CD1c-positive myeloid dendritic cell (primary cell): ENCODE measurements around the gene FOXP3.

Source experiments
- DNase-seq: peaks from one replicate; pipeline ENCODE4 v3.0.0-alpha.2; 2016; ENCODE audit errors: extremely low spot score

The FOXP3 gene

DNA sequence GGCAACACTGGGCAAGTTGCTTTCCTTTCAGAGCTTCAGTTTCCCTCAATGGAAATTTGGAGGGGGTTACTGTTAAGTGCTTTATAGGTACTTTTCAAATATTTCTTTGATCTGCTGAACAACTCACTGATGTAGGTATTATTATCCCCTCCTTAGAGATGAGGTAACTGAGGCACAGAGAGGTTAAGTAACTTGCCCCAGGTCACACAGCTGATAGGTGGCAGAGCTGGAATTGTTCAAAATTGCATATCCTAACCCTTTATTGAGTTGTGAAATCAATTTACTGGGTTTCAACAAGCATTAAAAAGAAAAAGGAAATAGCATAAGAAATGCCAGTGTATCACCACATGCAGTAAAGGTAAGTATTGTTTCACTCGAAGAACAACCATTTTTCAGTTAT is 11.7 kb upstream of the FOXP3 start:
- DNase-seq = no peak

DNA sequence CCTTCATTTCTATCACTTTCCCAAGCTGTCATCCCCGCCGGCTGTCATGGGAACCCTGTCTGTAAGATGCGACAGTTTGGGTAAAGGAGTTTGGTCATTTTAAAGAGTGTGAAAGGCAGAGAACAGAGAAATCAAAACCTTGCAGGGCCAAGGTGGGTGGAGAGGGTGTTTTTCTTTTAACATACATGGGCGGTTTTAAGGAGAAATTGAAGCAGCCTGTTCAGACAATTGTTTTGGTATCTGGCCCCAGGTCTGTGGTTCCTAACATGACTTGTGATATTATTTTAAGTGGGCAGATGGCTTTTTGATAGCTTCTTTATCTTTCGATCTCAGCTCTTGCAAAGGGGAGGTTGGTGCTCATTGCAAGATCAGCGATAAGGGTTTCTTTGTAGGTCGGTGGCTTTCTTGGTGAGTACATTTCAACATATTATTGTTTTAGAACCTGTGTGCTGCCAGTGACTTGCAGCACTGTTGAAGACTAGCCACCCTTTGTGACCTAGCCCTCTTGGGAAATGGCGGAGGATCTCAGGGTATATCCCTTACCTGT is 8.7 kb upstream of the FOXP3 start:
- peak; percentile 18 for DNase-seq

DNA sequence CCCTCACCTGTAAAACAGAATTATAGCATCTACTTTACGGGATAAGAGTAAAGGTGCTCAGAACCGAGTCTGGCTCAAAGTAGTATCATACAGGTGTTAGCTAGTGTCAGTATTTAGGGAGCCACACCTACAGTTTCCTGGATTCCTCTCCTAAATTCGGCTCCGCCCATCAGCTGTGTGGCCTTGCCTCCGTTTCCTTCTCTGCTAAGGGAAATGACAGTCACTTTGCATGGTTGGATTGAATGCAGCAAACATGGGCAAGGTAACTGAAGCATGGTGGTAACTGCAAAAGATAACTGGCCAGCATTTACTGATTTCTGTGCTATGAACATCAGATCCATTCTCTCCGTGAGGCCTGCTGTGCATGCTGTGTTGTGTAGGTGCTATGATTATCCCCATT is 7.9 kb upstream of the FOXP3 start:
- DNase-seq = no peak

DNA sequence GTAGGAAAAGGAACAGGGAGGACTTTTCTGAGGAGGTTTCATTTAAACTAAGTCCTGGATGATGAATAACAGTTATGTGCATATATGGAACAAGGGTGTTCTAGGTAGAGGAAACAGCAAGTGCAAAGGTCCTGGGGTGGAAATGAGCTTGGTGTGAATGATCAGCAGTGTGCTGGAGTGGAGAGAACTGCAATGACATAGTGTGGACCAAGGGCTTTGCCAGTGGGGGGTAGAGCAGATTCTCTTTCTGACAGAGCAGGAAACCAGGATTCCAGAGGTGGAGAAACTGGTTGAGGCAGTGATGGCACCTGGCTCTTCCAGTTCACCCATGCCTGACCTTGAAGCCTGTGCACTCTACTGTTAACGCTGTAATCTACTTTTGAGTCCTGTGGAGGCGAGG is 6.8 kb upstream of the FOXP3 start:
- no peak for DNase-seq

DNA sequence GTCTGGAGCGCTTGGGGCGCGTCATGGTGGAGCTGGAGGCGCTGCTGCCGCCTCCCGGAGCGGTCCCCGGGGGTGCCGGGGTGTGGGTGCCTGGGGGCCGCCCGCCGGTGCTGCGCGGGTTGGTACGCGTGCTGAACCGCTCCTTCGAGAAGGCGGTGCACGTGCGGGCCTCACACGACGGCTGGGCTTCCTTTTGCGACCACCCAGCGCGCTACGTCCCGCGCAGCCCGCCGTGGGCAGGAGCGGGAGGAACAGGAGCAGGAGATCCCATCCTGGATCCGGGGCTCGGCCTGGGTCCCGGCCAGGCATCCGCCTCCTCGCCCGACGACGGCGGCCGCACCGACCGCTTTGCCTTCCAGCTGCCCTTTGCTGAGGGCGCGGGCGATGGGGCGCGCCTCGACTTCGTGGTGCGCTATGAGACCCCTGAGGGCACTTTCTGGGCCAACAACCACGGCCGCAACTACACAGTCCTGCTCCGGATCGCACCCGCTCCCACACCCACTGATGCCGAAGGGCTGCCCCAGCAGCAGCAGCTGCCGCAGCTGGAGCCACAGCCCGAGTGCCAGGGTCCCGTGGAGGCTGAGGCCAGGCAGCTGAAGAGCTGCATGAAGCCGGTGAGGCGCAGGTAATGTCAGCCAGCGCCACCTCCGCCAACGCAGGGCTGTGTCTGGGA is 5.9 kb upstream of the FOXP3 start:
- DNase-seq = no peak

DNA sequence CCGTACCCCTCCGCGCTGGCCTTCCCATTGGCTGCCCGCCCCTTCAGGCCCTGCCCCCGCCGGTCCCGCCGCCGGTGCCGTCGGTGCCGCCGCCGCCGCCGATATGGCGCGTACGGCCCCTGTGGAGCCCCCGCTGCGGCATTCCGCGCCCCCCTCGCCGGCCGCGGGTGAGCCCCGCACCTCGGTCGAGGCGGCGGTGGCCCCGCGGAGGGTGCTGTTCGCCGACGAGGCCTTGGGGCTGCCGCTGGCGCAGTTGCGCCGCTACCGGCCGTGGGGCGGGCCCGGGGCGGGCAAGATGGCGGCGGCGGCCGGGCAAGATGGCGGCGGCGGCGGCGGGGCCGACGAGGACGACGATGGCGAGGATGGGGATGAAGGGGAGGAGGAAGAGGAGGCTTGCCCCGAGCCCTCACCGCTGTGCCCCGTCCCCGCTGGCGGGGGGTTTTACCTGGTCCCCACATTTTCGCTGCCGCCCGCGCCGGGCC is 5.3 kb upstream of the FOXP3 start, which contains the start of gene PPP1R3F:
Gene PPP1R3F (plus strand): TSS at position 27 of the 482 bp plus-strand sequence. CDS start 77 bp downstream, at position 104.
- no peak for DNase-seq

DNA sequence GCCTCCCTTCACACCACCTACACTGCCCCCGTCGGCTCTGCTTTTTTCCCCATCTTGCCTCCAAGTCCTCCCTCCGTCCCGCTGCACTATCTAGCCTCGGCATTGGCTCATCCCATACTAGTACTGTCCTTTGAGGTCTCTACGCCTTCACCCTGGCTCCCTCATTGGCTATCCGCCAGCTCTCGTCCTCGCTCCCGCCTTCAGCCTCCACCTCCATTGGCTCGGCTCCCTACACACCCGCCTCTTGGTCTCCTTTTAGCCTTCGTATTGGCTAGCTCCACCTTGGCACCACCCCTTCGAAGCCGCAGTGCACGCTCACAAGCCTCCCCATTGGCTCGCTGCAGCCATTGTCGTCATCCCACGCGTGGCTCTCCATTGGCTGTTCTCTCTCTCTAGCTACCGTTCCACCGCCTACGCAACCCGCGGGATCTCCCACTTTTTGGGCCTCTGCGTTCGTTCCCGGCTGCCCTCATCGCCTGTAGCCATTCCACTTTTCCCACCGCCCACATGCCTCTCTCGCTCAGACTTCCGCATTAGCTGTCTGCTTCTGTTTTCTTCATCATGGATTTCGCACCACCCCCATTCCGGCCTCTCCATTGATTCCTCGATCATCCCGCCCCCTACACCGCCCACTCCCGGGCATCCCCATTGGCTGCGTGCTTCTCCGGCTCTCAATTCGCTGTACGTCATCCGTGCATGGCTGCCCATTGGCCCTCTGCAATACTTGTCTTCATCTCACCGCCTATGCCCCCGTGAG is 4.7 kb upstream of the FOXP3 start:
- DNase-seq = peak; percentile 95

DNA sequence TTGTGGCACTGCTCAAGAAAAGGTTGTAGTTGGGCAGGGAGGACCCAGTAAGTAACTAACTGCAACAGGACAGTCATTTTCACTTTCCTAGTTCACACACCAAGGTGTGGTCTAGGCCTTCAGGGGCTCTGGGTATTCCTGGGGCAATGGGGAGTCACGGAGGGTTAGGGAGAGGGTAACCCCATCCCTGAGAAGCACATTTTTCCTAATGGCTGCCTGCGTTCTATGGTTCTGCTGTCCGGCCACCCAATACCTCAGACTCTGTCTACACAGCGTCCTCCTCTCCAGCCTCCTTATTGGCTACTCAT is 4.1 kb upstream of the FOXP3 start:
- DNase-seq = no peak

DNA sequence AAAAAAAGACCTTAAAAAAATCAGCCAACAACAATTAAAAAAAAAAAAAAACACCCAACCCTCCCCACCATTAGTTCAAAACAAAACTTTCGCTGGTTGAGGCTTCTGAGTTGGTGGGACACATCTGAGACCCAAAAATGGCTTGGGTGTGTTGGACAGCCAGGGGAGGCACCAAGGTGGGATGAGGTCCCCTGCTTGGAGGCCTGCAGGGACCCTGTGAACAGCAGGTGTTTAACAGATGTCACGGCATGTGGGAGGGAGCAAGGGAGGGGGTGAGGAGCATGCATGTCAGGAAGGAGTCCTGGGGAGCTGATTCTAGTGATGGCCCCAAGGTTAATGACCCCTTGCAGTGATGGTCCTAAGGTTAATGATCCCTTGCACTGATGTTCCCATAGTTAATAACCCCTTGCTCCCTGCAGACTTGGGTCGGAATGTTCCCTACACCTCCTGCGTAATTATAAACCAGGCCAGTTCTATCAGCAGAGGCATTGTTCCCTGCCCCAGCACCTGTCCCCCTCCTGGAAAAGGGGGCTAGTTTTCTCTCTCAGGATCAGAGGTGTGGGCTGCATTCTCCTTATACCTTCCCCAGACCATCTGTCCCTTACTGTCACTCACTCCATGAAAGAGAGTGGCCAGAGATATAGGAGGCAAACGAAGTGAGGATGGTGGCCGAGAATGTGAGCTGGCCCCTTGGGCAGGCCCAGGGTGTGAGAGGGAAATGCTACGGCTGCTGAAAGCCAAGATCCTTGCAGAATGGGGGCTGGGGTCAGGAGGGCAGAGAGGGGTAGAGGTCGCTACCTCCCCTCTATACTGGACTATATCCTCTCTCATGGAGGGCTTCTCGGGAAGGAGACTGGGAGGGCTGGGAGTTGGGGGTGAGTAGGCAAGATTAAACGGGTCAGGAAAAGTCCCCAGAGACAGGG is 2.3 kb upstream of the FOXP3 start:
- no peak for DNase-seq

DNA sequence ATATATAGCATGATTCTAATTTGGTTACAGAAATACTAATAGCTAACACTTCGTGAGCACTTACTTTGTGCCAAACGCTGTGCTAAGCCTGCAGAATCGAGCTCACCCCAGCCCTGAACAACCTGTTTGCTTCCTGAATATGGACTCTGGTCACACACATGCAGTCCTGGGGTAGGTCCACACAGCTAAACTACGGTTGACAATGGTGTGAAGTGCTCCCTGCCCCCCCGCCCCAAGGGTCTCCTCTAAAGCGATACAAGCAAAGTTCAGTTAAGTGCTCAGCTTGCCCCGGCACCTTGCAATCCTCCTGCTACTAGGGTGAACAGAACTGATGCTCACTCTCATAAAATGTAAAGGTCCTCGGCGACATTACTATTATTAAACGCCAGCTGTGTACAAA is 879 bp downstream of the FOXP3 start:
- no peak for DNase-seq

DNA sequence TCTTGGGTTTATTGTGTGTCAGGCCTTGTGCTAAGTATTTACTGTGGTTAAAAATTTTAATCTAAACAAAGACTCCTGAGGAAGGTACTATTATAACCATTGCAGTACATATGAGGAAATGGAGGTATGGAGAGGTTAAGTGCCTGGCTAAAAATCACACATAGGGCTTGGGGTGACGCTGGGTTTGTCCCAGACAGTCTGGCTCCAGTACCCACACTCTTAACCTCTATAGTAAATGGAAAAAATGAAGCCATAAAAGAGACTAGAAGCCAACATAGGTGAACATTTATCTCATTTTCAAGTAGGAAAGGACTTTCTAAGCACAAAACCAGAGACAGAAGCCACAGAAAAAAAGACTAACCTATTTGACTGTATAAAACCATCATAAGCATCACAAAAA is 1.9 kb downstream of the FOXP3 start:
- DNase-seq = no peak

DNA sequence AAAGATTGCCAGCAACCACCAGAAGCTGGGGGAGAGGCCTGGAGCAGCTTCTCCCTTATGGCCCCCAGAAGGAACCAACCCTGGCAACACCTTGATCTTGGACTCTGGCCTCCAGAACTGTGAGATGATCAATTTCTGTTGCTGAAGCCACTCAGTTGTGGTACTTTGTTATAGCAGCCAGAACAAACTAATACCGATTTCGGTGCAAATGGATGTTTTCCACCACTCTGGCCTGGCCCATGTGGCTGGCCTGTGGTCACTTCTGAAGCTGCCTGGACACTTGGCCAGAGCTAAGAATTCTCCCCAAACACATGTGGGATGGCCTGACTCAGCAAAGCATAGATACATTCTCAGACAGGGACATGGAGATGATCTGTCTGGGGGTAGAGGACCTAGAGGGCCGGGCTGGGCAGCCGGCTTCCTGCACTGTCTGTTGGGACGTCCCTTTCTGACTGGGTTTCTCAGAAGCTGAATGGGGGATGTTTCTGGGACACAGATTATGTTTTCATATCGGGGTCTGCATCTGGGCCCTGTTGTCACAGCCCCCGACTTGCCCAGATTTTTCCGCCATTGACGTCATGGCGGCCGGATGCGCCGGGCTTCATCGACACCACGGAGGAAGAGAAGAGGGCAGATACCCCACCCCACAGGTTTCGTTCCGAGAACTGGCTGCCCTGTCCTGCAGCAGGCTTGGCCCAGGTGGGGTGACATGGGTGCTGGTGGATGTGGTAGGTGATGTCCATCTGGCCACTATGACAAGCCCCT is 4.1 kb downstream of the FOXP3 start:
- DNase-seq = no peak

DNA sequence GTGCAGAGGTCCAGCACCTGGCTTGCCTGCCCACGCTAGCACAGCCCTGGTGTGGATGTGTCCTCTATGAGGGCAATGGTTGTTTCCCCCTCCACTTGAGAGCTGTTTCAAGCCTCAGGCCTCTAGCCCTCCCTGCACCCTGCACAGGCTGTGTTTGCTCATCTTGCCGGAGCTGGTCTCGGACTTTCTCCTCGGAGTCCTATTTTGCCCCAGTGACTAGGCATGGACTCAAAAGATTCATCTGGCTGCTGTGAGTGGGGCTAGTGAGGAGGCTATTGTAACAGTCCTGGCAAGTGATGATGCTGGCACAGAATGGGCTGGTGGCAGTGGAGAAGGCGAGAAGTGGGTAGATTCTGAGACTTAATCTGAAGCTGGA is 5.8 kb downstream of the FOXP3 start:
- DNase-seq = no peak

DNA sequence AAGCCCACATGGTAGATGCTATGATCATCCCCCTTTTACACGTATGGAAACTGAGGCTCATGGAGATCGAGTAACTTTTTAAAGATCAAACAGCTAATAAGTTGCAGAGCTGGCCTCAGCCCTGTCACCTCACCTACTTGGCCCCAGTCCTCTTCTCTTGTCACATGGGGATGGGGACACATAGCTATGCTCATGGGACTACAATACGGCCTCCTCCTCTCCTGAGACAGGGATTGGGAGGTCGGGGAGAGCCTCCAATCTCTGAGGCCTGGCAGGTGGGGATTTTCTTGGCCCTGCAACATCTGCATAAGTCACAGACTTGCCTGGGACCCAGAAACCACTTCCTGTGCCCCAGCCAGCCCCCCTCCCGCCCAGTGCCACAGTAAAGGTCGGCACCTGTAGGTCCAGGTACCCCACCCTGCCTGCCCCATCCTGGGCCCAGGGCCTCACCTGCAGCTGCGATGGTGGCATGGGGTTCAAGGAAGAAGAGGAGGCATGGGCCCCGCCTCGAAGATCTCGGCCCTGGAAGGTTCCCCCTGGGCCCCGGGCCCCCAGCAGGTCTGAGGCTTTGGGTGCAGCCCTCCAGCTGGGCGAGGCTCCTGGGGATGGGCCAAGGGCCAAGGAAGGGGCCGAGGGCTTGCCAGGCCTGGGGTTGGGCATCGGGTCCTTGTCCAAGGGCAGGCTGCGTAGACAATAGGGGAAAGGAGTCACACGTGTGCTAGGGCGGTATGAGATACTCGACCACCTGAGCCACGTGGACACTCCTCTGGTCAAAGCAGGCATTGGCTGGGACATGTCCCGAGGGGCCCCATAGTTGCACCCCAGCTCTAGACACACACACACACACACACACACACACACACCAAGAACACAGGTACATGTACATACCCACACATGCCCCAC is 6.4 kb downstream of the FOXP3 start:
- no peak for DNase-seq

DNA sequence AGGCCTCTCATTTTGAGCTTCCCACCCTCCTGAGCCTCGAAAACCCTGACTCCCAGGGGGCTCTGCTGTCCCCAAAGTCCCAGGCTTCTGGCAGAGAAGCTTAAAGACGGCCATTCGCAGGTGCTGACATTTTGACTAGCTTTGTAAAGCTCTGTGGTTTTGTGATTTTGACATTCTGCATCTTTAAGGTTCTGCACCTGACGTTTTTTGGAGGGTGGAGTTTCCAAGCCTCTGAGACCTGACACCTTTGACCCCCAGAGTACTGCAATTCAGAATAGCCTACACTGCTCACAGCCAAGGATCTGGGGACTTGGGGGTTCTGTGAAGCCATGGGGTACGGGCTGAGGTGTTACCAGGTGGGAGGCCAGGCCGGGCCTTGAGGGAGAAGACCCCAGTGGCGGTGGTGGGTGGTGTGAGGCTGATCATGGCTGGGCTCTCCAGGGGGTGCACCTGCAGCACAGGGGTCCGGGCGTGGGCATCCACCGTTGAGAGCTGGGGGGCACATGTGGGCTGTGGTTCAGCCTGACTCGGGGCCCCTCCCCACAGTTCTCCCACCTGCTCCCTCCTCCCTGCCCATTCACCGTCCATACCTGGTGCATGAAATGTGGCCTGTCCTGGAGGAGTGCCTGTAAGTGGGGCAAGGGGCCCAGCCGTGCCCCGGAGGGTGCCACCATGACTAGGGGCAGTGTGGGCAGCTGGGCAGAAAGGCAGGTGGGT is 7.3 kb downstream of the FOXP3 start:
- DNase-seq = no peak

DNA sequence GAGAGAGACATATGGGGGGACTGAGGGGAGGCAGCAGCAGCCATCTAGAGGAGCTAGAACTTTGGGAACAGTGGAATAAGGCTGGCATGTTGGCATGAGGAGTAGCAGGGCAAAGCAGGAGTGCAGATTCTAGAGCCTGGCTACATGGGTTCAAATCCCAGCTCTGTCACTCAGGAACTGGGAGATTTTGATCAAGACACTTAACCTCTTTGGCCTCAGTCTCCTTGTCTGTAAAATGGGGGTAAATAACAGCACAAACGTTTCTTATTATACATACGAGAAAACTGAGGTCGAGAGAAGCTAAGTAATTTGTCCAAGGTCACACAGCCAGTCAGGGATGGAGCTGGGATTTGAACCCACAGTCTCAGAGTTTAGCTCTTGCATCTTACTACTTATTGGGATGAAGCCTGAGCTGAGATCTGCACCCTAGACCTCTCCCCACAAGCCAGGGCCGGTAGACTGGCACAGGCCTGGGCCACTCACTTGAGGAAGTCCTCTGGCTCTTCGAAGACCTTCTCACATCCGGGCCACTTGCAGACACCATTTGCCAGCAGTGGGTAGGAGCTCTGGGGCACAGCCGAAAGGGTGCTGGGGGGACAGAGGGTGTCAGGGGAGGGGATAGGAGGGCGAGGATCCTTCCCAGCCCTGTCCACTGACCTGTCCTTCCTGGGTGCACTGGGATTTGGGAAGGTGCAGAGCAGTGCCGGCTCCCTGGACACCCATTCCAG is 8.1 kb downstream of the FOXP3 start:
- DNase-seq = no peak

DNA sequence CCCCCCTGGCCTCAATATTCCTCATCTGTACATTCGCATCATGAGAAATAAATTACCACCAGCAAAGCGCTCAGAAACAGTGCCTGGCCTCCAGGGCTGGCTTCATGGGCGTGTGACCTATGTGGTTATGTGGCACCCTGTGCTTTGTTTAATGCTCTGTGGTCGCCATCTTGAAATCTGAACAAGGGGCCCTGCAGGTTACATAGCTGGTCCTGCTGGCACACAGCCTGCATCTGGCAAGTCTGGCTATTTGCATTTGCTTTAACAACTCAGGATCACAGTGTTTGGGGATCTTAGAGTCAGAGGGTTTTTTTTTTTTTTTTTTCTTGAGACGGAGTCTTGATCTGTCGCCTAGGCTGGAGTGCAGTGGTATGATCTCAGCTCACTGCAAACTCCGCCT is 9.9 kb downstream of the FOXP3 start:
- DNase-seq = no peak

DNA sequence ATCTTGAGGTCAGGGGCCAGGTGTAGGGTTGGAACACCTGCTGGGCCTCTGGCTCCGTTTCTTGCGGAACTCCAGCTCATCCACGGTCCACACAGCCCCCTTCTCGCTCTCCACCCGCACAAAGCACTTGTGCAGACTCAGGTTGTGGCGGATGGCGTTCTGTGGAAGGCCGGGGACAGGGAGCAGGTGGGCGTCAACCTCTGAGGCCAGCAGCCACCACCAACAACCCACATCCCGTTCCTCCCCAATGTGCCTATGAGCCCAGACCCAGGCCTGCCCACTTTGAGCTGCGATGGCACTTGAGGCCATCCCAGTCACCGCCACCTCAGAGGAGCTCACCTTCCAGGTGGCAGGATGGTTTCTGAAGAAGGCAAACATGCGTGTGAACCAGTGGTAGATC is 13.2 kb downstream of the FOXP3 start:
- DNase-seq = no peak

DNA sequence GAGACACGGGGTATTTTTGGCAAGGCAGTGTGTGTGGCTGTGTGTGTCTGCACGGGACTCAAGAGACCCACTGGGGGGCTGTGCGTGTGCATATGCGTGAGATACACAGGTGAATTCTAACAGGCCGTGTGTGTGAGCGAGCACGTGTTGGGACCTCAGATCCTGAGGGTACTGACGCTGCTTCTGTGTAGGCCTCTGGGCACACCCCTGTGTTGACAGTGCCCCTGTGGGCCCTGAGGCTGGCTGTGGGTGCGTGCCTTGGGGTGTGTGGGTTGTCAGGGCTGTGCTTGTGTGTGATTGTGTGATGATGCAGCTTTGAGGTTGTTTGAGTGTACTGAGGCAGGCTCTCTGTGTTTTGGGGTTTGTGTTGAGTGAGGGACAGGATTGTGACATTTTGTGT is 13.9 kb downstream of the FOXP3 start:
- DNase-seq = no peak
